Stimulated activated CD4-positive, alpha-beta T cell treated with anti-CD3 and anti-CD28 coated beads, Interleukin-2, amount 100 ng/mL, for 24 hours (primary cell): ENCODE results near the gene RAVER2.
"Not testable (repeated sequence)": the region's sequence is repeated elsewhere in the genome, so short reads cannot be mapped to it uniquely, and the experiment has no call there.

Source experiments
- DNase-seq, 2 donors: peaks; one replicate each; pipeline ENCODE4 v3.0.0-alpha.2; 2020

Gene RAVER2

GRCh38 chr1:64750092-64750491, 5.2 kb downstream of the RAVER2 start:
- DNase-seq = no peak

- DNase-seq = no peak
These were observed 6.0 kb downstream of the RAVER2 start for GRCh38 chr1:64750875-64751274.

DNA sequence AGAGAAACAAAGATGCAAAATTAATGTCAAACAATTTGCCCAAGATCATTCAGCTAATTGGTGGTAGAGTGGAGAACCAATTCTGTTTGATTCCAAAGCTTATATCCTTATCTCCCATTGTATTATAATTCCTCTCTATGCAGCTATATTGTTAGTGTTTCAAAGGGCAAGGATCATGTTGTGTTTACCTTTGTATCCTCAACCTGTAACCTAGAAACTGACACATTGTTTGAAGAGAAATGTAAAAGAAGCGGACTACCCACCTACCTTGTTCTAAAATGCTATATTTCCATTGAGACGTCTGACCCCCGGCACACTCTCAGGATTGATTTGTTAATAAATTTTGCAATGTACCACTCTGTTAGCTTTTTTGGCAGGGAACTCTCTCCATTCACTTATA, 9.3 kb downstream of the RAVER2 start:
- no peak for DNase-seq

DNA sequence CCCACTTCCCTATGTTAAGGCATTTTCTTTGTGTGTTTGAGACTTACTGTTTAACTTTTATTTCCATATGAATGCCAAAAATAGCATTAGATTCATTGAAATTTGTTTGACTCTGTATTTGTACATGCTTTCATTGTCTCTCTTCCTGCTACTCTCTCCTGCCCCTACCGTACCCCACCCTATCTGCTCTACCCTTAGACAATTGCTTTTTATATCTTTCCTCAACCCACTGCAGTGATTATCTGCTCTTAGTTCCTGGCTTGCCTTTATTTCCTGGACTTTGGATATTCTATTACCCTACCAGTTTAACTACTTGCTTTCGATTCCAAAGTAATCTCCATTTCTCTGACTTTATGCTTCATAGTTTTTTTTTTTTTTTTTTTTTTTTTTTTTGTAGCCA, 10.5 kb downstream of the RAVER2 start:
- DNase-seq = no peak

- no peak for DNase-seq
These were observed 11.9 kb downstream of the RAVER2 start for GRCh38 chr1:64756770-64757169.

GRCh38 chr1:64757213-64757612, 12.3 kb downstream of the RAVER2 start:
- DNase-seq = no peak

- DNase-seq = no peak
These were observed 13.4 kb downstream of the RAVER2 start for GRCh38 chr1:64758233-64758632.

DNA sequence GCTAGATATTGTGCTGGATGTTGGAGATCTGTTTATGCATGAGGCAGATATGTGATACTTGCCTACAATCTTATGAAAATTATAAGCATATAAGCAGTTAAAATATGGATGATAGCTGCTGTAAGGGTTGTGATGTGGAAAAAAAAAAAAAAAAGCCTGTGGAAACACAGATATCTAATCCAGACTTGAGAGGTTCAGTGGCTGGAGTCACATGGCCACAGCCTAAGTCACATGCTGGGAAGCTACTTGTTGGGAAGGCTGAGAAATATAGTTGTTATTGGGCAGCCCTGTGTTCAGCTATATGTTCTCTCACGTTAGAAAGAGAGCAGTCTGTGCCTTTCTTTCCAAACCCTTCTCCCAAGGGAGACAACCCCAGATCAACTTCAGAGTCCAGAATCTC, 15.1 kb downstream of the RAVER2 start:
- no peak for DNase-seq

GRCh38 chr1:64765012-64765411, 20.1 kb downstream of the RAVER2 start:
- no peak for DNase-seq

DNA sequence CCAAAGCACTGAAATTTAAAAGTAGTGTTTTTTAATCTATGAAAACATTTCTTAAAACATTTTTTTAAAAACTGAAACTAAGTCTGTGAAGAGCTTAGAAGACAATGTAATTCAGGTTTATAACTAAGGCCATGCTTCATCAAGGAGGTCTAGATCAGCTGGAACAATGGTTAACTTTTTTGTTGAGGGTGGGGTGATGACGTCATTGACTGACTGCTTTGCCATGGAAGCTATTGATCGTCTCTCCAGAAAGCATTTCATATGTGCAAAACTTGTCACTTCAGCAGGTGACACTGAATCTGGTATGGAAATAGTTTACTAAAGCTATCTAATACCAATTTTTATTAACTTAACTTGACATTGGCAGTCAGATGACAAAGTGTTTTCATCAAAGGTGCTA, 21.0 kb downstream of the RAVER2 start:
- no peak for DNase-seq

- no peak for DNase-seq
These were observed 21.6 kb downstream of the RAVER2 start for GRCh38 chr1:64766429-64766828.

DNA sequence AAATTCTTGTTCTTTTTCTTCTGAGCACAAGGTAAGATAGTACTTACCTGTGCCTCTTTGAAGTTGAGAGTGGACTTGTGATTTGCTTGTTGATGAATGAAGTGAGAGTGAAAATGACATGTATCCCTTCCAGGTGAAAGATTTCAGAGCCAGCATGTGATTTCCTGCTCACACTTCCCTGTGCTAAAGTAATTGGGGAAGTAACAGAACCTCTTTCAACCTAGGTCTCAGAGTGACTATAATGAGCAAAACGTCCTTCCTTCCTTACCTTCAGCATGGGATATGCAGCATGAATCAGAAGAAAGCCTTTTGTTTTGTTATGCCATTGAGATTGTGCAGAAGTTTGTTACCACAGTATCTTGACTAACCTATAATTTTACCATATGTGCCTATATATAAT, 24.6 kb downstream of the RAVER2 start:
- DNase-seq = no peak

- DNase-seq = no peak
These were observed 25.1 kb downstream of the RAVER2 start for GRCh38 chr1:64769971-64770370.

GRCh38 chr1:64773306-64773705, 28.4 kb downstream of the RAVER2 start:
- DNase-seq = not testable (repeated sequence)

DNA sequence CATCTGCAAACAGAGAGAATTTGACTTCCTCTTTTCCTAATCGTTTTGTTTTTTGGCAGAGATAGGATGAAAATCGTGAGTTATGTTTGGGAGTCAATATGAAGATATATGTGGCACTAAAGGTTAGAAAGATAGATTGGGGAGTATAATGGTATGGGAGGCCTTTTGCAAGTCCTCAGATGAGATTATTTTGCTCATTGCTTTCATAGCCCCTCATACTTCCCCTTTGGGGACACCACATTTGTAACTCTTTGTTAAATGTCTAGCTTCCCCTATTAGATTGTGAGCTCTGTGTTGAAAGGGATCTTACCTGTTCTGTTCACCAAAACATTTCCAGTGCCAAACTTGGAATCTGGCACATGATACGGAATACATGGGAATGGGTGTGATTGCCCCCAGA, 30.2 kb downstream of the RAVER2 start:
- DNase-seq = no peak

DNA sequence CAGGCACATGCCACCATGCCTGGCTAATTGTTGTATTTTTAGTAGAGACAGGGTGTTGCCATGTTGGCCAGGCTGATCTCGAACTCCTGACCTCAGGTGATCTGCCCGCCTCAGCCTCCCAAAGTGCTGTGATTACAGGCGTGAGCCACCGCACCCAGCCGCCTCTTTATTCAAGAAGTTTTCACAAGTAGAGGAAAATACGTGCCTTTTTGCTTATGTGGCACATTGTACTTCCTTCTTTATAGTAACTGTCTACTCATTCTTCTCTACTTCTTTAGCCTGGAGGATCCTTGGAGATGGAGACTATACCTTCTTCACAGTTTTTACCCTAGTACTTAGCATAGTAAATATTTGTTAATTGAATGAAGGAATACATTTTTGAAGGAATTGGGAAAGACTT, 37.2 kb downstream of the RAVER2 start:
- DNase-seq = not testable (repeated sequence)

DNA sequence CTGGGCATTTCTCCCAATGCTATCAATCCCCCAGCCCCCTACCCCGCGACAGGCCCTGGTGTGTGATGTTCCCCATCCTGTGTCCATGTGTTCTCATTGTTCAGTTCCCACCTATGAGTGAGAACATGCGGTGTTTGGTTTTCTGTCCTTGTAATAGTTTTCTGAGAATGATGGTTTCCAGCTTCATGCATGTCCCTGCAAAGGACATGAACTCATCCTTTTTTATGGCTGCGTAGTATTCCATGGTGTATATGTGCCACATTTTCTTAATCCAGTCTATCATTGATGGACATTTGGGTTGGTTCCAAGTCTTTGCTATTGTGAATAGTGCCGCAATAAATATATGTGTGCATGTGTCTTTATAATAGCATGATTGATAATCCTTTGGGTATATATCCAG, 38.0 kb downstream of the RAVER2 start:
- DNase-seq = not testable (repeated sequence)

DNA sequence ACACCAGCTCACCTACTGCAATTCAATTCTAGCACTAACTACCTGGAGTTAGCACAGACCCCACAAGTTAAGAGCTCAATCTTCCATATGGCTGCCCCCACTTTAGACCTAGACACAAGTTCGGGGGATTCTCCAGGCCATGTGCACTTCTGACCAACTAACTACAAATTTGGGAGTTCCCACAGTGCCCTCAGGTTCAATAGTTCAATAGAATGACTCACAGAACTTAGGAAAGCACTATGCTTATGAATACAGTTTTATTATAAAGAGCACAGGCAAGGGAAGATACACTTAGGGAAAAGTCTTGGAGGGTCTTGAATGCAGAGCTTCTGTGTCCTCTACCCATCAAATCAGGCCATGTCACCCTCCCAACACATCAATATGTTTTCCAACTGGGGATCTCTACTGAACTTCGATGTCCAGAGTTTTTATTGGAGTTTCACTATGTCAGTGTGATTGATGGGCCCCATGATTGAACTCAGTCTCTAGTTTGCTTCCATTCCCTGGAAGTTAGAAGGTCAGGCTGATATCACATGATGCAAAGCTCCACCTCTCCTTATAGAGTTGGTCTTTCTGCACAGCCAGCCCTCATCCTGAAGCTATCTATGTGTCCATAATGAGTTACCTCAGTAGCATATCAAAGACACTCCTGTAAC, 46.1 kb downstream of the RAVER2 start:
- DNase-seq = no peak

GRCh38 chr1:64798872-64799271, 54.0 kb downstream of the RAVER2 start:
- DNase-seq = no peak

GRCh38 chr1:64801851-64802523, 57.1 kb downstream of the RAVER2 start:
- DNase-seq = no peak

- DNase-seq = no peak
These were observed 64.4 kb downstream of the RAVER2 start for GRCh38 chr1:64809309-64809708.

GRCh38 chr1:64810001-64810400, 65.1 kb downstream of the RAVER2 start:
- DNase-seq = no peak

DNA sequence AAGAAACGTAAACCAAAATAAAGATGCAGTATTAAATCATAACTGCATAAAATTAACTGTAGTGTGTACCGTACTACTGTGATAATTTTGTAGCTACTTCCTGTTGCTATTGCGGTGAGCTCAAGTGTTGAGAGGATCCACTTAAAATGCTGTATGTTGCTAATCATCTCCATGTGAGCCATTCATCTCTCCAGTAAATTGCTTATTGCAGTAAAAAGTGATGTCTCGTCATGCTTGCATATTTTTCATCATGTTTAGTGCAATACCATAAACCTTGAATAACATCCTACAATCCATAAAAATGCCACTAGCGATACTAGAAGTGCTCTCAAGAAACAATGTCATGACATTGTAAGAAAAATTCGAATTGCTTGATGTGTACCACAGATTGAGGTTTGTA, 66.3 kb downstream of the RAVER2 start:
- DNase-seq = no peak

- DNase-seq = no peak
These were observed 69.6 kb downstream of the RAVER2 start for GRCh38 chr1:64814427-64814826.

DNA sequence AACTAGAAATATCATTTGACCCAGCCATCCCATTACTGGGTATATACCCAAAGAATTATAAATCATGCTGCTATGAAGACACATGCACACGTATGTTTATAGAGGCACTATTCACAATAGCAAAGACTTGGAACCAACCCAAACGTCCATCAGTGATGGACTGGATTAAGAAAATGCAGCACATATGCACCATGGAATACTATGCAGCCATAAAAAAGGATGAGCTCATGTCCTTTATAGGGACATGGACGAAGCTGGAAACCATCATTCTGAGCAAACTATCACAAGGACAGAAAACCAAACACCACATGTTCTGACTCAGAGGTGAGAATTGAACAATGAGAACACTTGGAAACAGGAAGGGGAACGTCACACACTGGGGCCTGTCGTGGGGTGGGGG, 72.5 kb downstream of the RAVER2 start:
- DNase-seq = not testable (repeated sequence)
